GM23248 (cell line): ENCODE data around the gene SCN7A.

Experiments used
- EZH2 ChIP-seq: fragments of 200-600 bp; sonication (generic); IDR thresholded peaks from 2 replicates; pipeline ENCODE4 v1.6.1; 2018; ENCODE audit warnings: antibody characterized with exemption, mild to moderate bottlenecking; ENCODE audit not compliant: insufficient read depth, poor library complexity, severe bottlenecking
- EZH2phosphoT487 ChIP-seq: fragments of 200-600 bp; sonication (generic); IDR thresholded peaks from 2 replicates; pipeline ENCODE4 v1.6.1; 2018; ENCODE audit warnings: antibody characterized with exemption, moderate library complexity, mild to moderate bottlenecking, low read depth; ENCODE audit not compliant: insufficient read depth

GRCh38 chr2:166418853-166419615 is 75.0 kb downstream of the SCN7A start:
- TF ChIP-seq EZH2 (no peak), EZH2phosphoT487 (no peak)
